ENCODE results near the gene INPP5A. TPM values are rescaled to one million over a fixed set of nuclear protein-coding genes. Genes with fewer than 3 reads are reported as not detected.
"Not testable (repeated sequence)": the region's sequence is repeated elsewhere in the genome, so short reads cannot be mapped to it uniquely, and the experiment has no call there.

INPP5A gene
- total RNA-seq, 2 experiments from 2014 or later, result 9.9 TPM

DNA sequence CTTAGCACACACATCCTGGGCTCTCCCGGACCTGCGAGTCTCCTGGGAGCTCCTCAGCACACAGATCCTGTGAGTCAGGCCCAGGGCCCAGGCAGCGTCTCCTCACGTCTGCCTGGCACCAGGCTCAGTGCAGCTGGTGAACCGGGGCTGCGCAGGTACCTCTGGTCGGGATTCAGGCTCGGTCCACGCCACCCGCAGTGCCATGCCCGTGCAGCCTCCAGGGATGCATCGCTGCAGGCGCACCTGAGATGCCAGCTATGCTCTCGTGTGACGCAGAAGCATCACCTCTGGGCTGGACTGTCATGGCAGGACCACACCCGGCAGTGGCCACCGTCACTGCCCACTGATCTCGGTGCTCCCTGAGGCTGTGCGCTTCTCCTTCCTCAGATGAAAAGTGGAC, 196.3 kb downstream of the INPP5A start:
- H3K9me3 Mint-ChIP-seq (ENCODE audit: insufficient read depth), result no peaks in the 10 kb centered on the region
- ChIA-PET POLR2A (interaction anchor here (0.6 kb wide), 1 partner anchor 50 kb away, joined by 3 read pairs; no protein-coding TSS in a partner anchor), CTCF (no interaction called here)
- no peaks in the 10 kb centered on the region for H3K4me1 Mint-ChIP-seq (ENCODE audit: low read depth)
- H3K27me3 Mint-ChIP-seq (ENCODE audit: low read depth), result no peaks in the 10 kb centered on the region
- H3K36me3 Mint-ChIP-seq (ENCODE audit: low read depth), result no peaks in the 10 kb centered on the region
- no peak overlapping the region for H3K4me3 Mint-ChIP-seq
- H3K27ac Mint-ChIP-seq, result no peak overlapping the region
- ATAC-seq, result no peak
- no peak for DNase-seq

DNA sequence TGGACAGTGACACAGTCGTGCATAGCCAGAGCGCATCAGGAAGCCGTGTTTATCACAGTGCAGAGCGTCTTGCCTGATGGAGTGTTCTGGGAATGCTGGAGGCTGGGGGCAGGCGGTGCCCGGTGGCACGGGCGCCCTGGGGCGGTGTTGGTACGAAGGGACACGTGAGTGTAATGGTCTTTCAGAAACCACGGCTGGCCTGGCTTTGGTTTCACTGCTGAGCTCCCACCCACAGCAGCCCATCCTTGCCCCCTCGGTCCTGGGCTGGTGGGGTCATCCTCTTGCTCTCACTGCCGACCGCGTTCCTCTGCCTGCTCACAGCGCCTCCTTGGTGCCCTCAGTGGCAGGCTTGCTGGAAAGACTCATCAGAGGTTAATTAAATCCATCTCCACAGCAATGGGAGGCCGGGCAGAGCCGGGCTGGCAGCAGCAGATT, 197.8 kb downstream of the INPP5A start:
- DNase-seq (no peak), ATAC-seq (no peak)
- no peaks in the 10 kb centered on the region for H3K36me3 Mint-ChIP-seq (ENCODE audit: low read depth)
- no peak overlapping the region for H3K4me3 Mint-ChIP-seq
- H3K27ac Mint-ChIP-seq, result no peak overlapping the region
- CTCF ChIA-PET, result no interaction called here
- H3K4me1 Mint-ChIP-seq (ENCODE audit: low read depth), result no peaks in the 10 kb centered on the region
- POLR2A ChIA-PET, result no interaction called here
- H3K27me3 Mint-ChIP-seq (ENCODE audit: low read depth), result no peaks in the 10 kb centered on the region
- no peaks in the 10 kb centered on the region for H3K9me3 Mint-ChIP-seq (ENCODE audit: insufficient read depth)

DNA sequence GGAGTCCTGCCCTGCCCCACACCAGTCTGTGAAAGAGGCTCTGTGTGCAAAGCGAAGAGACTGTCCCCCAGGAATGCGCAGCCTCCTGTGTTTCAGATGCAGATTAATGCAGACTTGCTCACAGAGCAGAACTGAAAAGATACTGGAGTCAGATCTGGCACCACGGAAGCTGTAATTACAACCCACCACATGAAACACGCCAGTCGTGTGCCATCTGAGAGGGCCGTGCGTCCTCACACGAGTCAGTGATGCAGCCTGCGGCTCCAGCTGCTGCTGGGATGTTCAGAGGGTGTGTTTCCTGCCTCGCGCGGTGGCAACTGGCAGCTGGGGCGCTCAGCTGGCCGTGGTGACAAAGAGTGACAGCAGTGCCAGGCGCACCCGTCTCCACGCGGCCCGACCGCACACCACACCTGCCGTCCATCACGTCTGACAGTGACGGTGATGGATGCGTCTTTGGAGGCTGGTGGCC, 198.4 kb downstream of the INPP5A start:
- no peaks in the 10 kb centered on the region for H3K27me3 Mint-ChIP-seq (ENCODE audit: low read depth)
- H3K27ac Mint-ChIP-seq, result no peak overlapping the region
- H3K4me3 Mint-ChIP-seq, result no peak overlapping the region
- ATAC-seq, result no peak
- H3K4me1 Mint-ChIP-seq (ENCODE audit: low read depth), result no peaks in the 10 kb centered on the region
- H3K36me3 Mint-ChIP-seq (ENCODE audit: low read depth), result no peaks in the 10 kb centered on the region
- H3K9me3 Mint-ChIP-seq (ENCODE audit: insufficient read depth), result no peaks in the 10 kb centered on the region
- no peak for DNase-seq
- ChIA-PET CTCF (no interaction called here), POLR2A (no interaction called here)

DNA sequence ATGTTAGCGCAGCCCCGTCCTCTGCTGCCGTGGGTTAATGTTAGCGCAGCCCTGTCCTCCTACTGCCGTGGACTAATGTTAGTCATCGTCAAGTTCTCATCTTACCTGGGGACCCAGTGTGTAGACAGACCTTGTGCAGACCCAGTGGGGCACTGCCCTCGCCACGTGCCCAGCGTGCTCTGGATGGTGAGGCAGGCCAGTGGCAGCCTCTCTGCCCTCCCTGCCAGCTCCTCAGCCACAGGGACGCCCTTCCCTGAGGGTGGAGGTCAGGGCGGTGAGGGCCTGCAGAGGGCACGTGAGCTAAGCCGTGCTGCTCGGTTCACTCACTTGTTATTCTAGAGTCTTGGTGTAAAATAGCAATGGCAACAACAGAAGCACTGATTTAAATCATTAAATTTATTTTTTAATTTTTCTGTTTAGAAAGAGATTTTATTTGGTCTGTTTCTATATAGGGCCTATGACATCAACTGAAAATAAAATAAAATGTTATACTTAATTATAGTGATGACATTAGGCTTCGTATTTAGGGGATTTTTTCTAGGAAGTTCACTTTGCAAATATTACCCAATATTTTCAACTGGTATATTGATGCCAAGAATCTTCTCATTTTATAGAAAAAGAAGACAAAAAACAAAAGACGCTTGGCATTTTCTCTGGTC, 199.9 kb downstream of the INPP5A start:
- POLR2A ChIA-PET, result no interaction called here
- no peaks in the 10 kb centered on the region for H3K9me3 Mint-ChIP-seq (ENCODE audit: insufficient read depth)
- ATAC-seq (no peak), DNase-seq (no peak)
- no peaks in the 10 kb centered on the region for H3K36me3 Mint-ChIP-seq (ENCODE audit: low read depth)
- CTCF ChIA-PET, result no interaction called here
- H3K27ac Mint-ChIP-seq, result no peak overlapping the region
- H3K27me3 Mint-ChIP-seq (ENCODE audit: low read depth), result no peaks in the 10 kb centered on the region
- no peak overlapping the region for H3K4me3 Mint-ChIP-seq
- H3K4me1 Mint-ChIP-seq (ENCODE audit: low read depth), result no peaks in the 10 kb centered on the region

DNA sequence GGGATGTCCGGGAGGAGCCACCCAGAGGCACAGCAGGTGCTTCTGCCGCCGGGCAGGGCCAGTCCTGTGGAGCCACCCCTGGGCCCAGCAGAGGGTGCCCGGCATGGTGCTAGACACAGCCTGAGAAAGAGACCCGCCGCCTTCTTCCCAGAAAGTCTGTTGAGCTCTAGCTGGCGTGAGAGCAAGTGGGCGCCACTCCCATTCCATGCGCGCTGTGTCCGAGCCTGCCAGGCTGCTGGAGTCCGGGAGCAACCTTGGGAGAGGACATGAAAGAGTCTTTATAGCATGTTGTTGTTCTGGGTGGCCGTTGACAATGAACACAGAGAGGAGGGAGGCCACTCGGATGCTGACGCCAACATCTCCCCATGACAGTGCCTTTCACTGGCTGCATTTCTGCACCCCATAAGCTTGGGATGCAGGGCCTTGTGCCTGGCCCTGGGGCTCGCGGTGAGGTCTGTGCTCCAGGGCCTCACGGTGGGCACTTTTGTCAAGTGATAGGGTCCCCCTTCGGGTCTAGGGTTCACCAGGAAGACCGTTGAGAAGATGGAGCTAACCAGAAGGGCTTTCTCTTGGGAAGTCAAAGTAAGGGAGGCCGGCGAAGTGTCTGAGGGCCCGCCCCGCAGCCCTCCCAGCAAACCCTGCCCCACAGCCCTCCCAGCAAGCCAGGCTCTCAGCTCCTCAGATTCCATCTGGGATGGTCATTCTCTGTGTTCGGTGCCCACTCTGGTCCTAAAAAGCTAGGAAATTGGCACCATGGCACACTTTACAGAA, 201.1 kb downstream of the INPP5A start:
- ATAC-seq (no peak), DNase-seq (no peak)
- POLR2A ChIA-PET, result no interaction called here
- Mint-ChIP-seq H3K9me3 (ENCODE audit: insufficient read depth) (no peaks in the 10 kb centered on the region), H3K4me1 (ENCODE audit: low read depth) (no peaks in the 10 kb centered on the region), H3K27ac (no peak overlapping the region), H3K4me3 (no peak overlapping the region), H3K27me3 (ENCODE audit: low read depth) (no peaks in the 10 kb centered on the region), H3K36me3 (ENCODE audit: low read depth) (no peaks in the 10 kb centered on the region)
- CTCF ChIA-PET, result no interaction called here

DNA sequence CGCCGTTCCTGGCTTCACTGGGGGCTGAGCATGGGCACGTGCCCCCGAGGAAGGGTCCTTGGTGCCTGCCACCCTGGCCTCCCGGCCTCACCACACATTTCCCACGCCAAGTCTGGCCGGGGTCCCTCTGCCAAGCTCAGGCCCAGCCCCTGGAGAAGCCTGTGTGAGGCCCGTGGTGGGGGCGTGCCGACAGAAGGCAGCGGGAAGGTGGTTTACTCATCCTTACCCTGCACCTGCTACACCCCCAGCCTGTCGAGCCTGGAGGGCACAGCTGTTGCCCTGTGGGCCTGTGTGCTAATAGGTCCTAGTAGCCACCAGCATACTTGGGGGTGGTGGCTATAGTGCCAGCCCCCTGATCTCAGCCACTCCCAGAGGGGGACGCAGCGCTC, 201.6 kb downstream of the INPP5A start:
- H3K27me3 Mint-ChIP-seq (ENCODE audit: low read depth), result no peaks in the 10 kb centered on the region
- no peaks in the 10 kb centered on the region for H3K9me3 Mint-ChIP-seq (ENCODE audit: insufficient read depth)
- CTCF ChIA-PET, result no interaction called here
- ATAC-seq (no peak), DNase-seq (no peak)
- no peaks in the 10 kb centered on the region for H3K4me1 Mint-ChIP-seq (ENCODE audit: low read depth)
- H3K27ac Mint-ChIP-seq, result no peak overlapping the region
- POLR2A ChIA-PET, result no interaction called here
- H3K36me3 Mint-ChIP-seq (ENCODE audit: low read depth), result no peaks in the 10 kb centered on the region
- no peak overlapping the region for H3K4me3 Mint-ChIP-seq

DNA sequence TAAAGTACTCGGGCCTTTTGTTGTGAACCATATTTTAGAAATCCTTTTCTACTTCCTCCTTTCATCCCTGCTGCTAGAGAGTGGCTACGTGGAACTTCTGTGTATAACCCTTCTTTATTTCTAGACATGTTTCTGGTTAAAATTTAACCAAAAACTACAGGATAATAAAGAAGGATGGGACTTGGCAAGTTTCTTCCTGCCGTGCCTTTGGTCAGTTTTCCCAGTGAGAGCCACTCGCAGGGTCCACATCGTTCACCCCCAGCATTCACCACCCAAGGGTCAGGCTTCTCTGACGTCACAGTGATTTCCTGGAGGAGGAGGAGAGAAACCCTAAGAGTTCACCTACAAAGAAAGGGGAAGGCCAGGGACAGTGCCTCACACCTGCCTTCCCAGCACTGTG, 203.0 kb downstream of the INPP5A start:
- DNase-seq, result no peak
- Mint-ChIP-seq H3K27ac (no peak overlapping the region), H3K4me1 (ENCODE audit: low read depth) (no peaks in the 10 kb centered on the region), H3K27me3 (ENCODE audit: low read depth) (no peaks in the 10 kb centered on the region), H3K36me3 (ENCODE audit: low read depth) (no peaks in the 10 kb centered on the region), H3K9me3 (ENCODE audit: insufficient read depth) (no peaks in the 10 kb centered on the region), H3K4me3 (no peak overlapping the region)
- ChIA-PET POLR2A (no interaction called here), CTCF (no interaction called here)
- no peak for ATAC-seq

DNA sequence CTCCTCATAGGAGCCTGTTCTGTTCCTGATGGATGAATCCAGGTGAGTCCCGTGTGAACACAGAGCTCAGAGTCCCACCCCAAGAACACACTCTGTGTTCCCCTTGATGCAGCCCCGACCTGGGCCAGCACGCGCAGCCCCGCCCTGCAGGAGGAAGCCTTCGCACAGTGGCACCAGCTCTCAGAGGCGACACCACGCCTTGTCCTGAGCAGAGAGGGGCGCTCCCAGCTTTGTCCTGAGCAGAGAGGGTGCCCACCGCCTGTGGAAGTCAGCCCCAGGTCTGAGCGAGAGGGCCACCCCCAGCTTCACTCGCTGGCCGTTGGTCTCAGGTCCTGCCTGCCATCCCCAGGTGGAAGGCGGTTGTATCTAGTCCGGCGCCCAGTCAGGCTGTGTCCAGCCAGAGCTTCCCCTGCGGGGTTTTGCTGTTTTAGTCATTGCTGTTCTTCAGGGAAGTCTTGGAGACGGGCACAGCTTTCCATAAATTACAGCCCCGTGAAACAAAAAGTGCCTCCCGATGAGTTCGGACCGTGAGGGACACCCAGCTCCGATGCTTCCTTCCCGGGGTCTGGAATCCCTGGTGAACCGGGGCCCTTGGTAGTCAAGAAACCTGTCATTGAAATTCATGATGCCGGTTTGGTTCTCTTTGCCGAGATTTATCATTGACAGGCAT, 204.7 kb downstream of the INPP5A start:
- ChIA-PET POLR2A (interaction anchor here (0.6 kb wide), 1 partner anchor 497 kb away, joined by 3 read pairs; no protein-coding TSS in a partner anchor), CTCF (no interaction called here)
- no peak for DNase-seq
- Mint-ChIP-seq H3K4me1 (ENCODE audit: low read depth) (no peaks in the 10 kb centered on the region), H3K27me3 (ENCODE audit: low read depth) (no peaks in the 10 kb centered on the region), H3K4me3 (no peak overlapping the region), H3K9me3 (ENCODE audit: insufficient read depth) (no peaks in the 10 kb centered on the region), H3K27ac (no peak overlapping the region), H3K36me3 (ENCODE audit: low read depth) (no peaks in the 10 kb centered on the region)
- ATAC-seq, result no peak

DNA sequence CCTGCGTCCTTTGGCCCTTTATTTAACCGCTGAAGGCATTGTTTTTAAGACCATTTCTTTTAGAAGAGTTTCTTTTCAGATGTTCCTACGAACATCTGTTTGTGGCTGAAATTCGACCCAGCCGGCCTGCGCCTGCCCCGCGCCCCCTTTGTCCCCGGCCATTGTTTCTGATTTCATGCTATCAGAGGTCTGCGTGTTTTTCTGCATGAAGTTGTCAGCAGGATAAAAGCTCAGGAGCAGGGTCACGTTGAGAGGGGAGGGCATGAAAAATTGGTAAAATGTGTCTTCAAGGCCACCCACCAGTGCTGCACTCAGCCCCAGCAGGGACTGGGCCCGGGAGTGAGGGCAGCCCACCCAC, 205.2 kb downstream of the INPP5A start:
- Mint-ChIP-seq H3K4me3 (no peak overlapping the region), H3K4me1 (ENCODE audit: low read depth) (no peaks in the 10 kb centered on the region), H3K36me3 (ENCODE audit: low read depth) (no peaks in the 10 kb centered on the region), H3K27ac (no peak overlapping the region), H3K9me3 (ENCODE audit: insufficient read depth) (no peaks in the 10 kb centered on the region), H3K27me3 (ENCODE audit: low read depth) (no peaks in the 10 kb centered on the region)
- ATAC-seq, result no peak
- CTCF ChIA-PET, result no interaction called here
- no peak for DNase-seq
- POLR2A ChIA-PET, result no interaction called here

DNA sequence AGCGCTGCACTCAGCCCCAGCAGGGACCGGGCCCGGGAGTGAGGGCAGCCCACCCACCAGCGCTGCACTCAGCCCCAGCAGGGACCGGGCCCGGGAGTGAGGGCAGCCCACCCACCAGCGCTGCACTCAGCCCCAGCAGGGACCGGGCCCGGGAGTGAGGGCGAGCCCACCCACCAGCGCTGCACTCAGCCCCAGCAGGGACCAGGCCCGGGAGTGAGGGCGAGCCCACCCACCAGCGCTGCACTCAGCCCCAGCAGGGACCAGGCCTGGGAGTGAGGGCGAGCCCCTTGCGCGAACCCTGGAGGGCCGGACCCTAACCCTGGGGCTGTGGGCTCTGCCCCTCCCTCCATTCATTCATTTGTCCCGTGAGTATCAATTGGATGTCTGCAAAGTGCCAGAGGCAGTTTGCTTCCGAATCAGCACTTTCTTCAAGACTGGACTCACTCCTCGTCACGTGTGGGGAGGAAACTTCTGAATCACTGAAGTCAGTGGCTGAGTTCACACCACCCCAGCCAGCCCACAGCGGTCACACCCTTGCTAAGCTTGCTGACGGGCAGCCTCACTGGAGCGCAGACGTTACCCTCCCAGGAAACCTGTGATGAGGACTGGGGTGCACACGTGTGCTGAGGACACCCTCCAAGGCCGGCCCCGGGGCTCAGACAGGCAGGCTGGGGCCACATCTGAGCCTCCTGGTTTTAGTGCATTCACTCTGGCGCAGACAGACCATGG, 205.8 kb downstream of the INPP5A start:
- DNase-seq; POLR2A ChIA-PET; H3K4me3 Mint-ChIP-seq; H3K9me3 Mint-ChIP-seq (ENCODE audit: insufficient read depth); H3K4me1 Mint-ChIP-seq (ENCODE audit: low read depth); H3K36me3 Mint-ChIP-seq (ENCODE audit: low read depth); CTCF ChIA-PET; H3K27ac Mint-ChIP-seq; H3K27me3 Mint-ChIP-seq (ENCODE audit: low read depth); ATAC-seq: not testable (repeated sequence)

DNA sequence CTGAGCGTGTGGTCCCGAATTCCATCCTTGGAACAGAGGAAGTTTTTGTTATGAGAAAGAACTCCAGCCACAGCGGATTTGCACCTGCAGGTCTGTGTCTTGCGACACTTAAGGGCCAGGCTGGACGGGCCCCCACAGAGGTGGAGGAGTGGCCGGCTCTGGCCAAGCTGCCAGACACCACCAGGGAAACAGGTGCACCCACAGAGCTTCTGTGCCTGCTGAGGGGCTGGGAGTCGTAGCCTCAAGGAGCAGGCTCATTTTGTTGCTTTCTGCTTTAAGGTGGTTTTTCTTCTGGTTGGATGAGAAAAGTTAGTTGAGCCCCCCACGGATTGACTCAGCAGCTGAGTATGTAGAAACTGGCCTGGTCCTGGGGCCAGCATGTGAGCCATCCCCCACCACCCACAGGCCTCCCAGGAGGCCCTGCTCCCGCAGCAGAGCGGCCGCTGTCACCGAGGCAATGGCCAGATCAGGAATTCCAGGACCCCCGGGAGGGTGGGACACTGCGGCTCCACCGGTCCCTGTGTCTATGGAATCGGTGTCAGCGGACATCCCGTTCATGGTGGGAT, 206.4 kb downstream of the INPP5A start:
- CTCF ChIA-PET, result no interaction called here
- H3K9me3 Mint-ChIP-seq (ENCODE audit: insufficient read depth), result no peaks in the 10 kb centered on the region
- H3K36me3 Mint-ChIP-seq (ENCODE audit: low read depth), result no peaks in the 10 kb centered on the region
- no peak overlapping the region for H3K4me3 Mint-ChIP-seq
- POLR2A ChIA-PET, result no interaction called here
- ATAC-seq (no peak), DNase-seq (no peak)
- H3K27ac Mint-ChIP-seq, result no peak overlapping the region
- H3K27me3 Mint-ChIP-seq (ENCODE audit: low read depth), result no peaks in the 10 kb centered on the region
- no peaks in the 10 kb centered on the region for H3K4me1 Mint-ChIP-seq (ENCODE audit: low read depth)

DNA sequence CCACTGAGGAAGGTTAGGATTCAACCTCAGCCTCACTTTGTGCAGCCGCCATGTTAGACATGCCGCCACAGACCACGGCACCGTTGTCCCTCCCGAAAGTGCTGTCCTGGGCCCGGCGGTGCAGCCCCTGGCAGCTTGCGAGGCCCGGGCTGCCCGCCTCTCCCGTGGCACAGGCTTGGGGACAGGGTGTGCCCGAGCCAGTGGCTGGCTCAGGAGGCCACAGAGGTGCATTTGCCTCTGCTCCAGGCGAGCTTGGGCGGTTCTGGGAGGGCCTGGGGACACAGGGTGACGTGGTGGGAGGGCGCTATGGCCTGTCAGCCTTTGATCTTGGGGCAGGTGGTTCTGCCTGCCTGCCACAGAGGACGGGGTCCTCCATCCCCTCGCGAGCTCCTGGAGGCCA, 207.3 kb downstream of the INPP5A start:
- ATAC-seq (no peak), DNase-seq (no peak)
- Mint-ChIP-seq H3K9me3 (ENCODE audit: insufficient read depth) (no peaks in the 10 kb centered on the region), H3K27me3 (ENCODE audit: low read depth) (no peaks in the 10 kb centered on the region), H3K27ac (no peak overlapping the region), H3K4me1 (ENCODE audit: low read depth) (no peaks in the 10 kb centered on the region), H3K4me3 (no peak overlapping the region), H3K36me3 (ENCODE audit: low read depth) (no peaks in the 10 kb centered on the region)
- CTCF ChIA-PET, result no interaction called here
- POLR2A ChIA-PET, result no interaction called here
